Stimulated activated CD8-positive, alpha-beta memory T cell treated with anti-CD3 and anti-CD28 coated beads, Interleukin-12 subunit alpha, Interleukin-12 subunit beta, amount 100 ng/mL, for 24 hours (primary cell): ENCODE results near the gene CCER1.

Source experiments
- DNase-seq: peaks from one replicate; pipeline ENCODE4 v3.0.0-alpha.2; 2020; ENCODE audit errors: extremely low read depth

The CCER1 gene

DNA sequence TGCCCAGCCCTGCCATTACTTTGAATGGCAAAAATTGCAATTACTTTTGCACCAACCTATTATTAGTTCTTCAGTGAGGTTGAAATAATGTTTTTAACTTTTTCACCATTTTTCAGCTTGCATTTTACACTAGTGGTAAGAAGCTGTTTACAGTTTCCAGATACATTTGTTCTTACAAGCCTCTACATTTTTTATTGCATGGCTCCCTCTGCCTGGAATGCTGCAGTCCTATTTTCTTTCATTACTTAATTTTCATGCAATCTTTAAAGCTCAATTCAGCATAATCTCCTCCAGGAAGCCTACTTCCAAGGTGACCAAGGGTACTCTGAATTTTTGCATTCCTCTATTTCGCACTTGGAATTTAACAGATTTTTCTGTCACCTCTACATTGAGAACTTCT, 33.4 kb downstream of the CCER1 start:
- no peak for DNase-seq

GRCh38 chr12:90920222-90920621, 34.8 kb downstream of the CCER1 start:
- DNase-seq: no peak

- DNase-seq: no peak
These were observed 37.5 kb downstream of the CCER1 start for GRCh38 chr12:90917431-90917830.

- no peak for DNase-seq
These were observed 38.5 kb downstream of the CCER1 start for GRCh38 chr12:90916516-90916915.

GRCh38 chr12:90915353-90915752, 39.6 kb downstream of the CCER1 start:
- DNase-seq: no peak

DNA sequence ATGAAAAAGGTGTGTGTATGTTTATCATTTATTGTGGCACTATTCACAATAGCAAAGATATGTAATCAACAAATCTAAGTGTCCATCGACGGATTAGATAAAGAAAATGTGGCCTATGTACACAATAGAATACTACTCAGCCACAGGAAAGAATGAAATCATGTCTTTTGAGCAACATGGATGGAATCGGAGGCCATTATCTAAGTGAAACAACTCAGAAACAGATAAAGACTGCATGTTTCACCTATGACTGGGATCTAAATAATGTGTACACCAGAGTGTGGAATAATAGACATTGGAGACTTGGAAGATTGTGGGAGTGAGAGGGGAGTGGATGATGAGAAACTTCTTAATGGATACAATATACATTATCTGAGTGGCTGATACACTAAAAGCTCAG, 44.0 kb downstream of the CCER1 start:
- no peak for DNase-seq

DNA sequence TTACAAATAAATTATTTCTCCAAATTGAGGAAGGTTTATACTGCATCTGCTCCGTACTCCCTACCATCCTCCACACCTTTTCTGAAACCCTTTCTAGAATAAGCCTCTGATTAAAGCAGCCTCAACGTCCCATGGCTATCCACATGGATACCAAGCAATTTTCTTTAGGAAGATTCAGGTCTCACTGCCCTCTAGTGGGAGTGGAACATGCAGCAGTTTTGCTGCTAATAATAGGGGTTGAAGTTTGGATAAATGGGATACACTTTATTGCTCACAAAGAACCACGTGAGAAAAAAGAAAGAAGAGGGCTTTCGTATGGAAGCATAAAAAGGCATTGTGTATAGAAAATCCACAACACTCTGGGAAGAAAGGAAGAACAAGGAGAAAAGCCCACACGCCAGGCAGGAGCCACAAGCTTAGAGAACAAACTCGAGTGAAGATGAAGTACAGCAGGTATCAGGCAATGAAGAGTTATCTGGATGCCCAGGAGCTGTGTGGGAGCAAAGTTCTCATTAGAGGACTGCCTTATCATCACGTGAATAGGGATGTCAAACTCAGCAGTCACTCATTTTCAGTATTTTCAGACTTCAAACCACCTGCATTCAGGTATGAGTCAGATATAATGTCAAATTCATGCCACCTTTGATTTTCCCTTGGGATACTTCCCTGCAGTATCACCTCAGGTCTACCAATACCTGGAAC, 45.8 kb downstream of the CCER1 start:
- no peak for DNase-seq

GRCh38 chr12:90908465-90908864, 46.5 kb downstream of the CCER1 start:
- DNase-seq: no peak

DNA sequence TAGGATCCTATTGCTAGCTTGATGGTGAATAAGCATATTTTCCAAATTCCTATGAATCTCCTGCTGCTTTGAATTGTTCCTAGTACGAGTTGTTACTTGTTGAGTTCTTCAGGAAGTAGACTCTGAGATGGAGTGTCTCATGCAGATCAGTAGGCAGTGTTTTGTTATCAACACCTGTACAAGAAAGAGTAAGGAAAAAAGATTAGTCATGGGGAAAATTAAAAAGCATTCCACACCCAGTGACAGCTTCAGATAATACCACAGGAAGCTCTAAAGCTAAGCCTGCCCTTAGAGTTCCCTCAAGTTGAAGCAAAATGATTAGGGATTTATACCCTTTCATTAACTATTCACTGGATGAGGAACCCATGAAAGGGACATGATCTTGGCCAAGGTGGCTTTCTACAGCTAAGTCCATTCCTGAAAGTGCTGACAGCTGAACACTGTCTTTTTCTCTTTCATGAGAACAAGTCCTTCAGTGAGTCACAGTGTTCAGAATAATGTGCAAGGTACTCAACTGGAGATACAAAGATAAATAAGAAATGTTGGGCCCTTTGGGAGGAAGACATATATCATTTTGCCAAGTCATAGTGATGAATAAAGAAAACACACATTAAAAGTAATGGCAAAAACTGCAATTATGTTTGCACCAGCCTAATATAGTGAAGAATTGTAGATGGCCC, 49.1 kb downstream of the CCER1 start:
- no peak for DNase-seq

DNA sequence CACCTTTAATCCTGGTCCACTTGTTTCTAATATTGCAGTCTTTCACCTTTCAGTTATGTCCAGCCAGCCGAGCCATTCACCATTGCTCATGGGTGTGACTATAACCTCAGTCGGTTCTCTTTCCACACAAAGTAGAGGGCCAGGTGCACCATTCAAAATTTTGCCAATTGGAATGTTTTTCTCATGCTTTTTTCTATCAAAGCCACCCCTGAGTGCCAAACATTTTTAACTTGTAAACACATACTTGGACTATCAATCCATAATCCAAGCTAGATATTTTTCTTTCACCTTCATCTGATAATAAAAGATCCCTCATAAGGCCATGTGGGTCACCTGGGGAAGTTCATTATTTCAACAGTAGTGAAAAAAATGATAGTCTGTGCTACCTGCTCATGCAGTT, 52.4 kb downstream of the CCER1 start:
- DNase-seq: no peak
